ENCODE results near the gene LAGE3. TPM values are rescaled to one million over a fixed set of nuclear protein-coding genes. Genes with fewer than 3 reads are reported as not detected.
A peak's percentile ranks its signal among the peaks of the same experiment; 100 is the strongest.

Gene LAGE3
- total and polyA plus RNA-seq, 7 donors: 10.7 to 64.8 (median 24.1) TPM

DNA sequence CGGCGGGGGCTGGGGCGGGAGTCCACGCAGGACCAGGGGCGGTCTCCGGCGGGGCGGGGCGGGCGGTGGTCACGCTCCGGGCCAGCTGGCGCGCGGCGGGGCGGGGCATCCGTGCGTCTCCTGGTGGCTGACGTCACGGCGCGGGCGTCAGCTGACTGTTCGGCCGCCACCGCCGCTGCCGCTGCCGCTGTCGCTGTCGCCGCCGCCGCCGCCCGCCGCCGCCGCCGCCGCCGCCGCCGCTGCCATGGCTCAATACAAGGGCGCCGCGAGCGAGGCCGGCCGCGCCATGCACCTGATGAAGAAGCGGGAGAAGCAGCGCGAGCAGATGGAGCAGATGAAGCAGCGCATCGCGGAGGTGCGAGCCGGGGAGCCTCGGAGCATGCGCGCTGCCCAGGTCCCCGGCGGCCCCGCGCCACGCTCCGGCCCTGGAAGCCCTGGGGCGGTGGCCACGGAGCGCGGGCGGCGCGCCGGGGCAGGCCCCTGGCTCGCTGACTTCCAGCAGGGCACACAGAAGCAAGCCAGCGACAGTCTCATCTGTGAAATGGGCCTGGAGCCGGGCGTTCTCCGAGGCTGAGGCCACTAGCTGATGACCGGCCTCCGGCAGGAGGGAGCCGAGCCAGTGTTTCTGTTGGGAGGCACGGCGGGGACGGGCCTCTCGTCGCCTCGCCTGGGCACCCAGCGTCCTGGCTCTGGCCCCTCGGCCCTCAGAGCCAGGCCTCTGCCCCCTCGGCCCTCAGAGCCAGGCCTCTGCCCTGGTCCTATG, 34.9 kb downstream of the LAGE3 start, which contains the start of gene FAM50A:
Gene FAM50A, plus strand, starts transcription at position 150 of the 763 bp plus-strand sequence. Its CDS starts 95 bp downstream, at position 245.
- Histone ChIP-seq H3K4me1 (peaks cover 10% of the 10 kb centered on the region), H3K4me3 (peak within 1 kb of the TSS; percentile 69), H3K36me3 (ENCODE audit: insufficient read depth in 1 of 2, low read depth in 1 of 2) (peaks cover 4 to 58% of the 10 kb centered on the region in 2 donors), H3K27me3 (ENCODE audit: insufficient read depth in 3 of 3, low read length in 2 of 3) (no peaks in the 10 kb centered on the region), H3K9me3 (no peaks in the 10 kb centered on the region), H3K27ac (peak within 1 kb of the TSS; percentile 86)
- TF ChIP-seq, protein P1, sequence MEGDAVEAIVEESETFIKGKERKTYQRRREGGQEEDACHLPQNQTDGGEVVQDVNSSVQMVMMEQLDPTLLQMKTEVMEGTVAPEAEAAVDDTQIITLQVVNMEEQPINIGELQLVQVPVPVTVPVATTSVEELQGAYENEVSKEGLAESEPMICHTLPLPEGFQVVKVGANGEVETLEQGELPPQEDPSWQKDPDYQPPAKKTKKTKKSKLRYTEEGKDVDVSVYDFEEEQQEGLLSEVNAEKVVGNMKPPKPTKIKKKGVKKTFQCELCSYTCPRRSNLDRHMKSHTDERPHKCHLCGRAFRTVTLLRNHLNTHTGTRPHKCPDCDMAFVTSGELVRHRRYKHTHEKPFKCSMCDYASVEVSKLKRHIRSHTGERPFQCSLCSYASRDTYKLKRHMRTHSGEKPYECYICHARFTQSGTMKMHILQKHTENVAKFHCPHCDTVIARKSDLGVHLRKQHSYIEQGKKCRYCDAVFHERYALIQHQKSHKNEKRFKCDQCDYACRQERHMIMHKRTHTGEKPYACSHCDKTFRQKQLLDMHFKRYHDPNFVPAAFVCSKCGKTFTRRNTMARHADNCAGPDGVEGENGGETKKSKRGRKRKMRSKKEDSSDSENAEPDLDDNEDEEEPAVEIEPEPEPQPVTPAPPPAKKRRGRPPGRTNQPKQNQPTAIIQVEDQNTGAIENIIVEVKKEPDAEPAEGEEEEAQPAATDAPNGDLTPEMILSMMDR (IDR thresholded peaks at IDR 0.05): peak; percentile 4
- intact Hi-C loops (cut with DNase I): no loop called here
- DNase-seq (peak; percentile 87 to 89), ATAC-seq (peak; percentile 87 to 96 (median 92))
- WGBS, 3 donors: 0 to 22% (median 5%) methylated on average over 12 to 91 of the region's 94 CpGs

DNA sequence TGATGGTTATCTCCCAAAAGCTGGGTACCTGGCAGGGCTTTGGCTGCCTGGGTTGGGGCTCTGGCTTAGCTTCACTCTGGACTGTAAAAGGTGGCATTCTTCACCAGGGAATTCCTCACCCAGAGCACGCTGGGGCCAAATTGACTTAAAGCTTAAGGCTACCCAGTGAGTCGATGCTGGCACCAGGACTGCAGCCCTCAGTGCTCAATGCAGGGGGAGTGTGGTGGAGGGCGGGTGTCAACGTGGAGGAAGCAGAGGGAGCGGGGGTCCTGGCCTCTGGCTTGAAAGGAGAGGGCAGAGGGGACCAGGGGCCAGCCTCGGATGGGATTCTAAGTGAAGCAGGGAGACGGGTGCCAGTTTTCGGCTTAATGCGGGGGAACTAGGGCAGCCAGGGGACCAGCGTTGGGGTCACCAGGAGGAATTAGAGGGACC, 35.6 kb downstream of the LAGE3 start:
- Histone ChIP-seq H3K27ac (peak overlapping the region; percentile 86), H3K36me3 (ENCODE audit: insufficient read depth in 1 of 2, low read depth in 1 of 2) (peaks cover 2 to 51% of the 10 kb centered on the region in 2 donors), H3K27me3 (ENCODE audit: insufficient read depth in 3 of 3, low read length in 2 of 3) (no peaks in the 10 kb centered on the region), H3K4me1 (peaks cover 10% of the 10 kb centered on the region), H3K9me3 (no peaks in the 10 kb centered on the region), H3K4me3 (peak overlapping the region; percentile 69)
- WGBS, 3 donors: 10 to 30% (median 18%) methylated on average over 8 to 10 of the region's 10 CpGs
- intact Hi-C loops (cut with DNase I): no loop called here
- TF ChIP-seq, protein P1 (IDR thresholded peaks at IDR 0.05): no peak
- DNase-seq (no peak), ATAC-seq (peak; percentile 14 to 38 (median 18))

DNA sequence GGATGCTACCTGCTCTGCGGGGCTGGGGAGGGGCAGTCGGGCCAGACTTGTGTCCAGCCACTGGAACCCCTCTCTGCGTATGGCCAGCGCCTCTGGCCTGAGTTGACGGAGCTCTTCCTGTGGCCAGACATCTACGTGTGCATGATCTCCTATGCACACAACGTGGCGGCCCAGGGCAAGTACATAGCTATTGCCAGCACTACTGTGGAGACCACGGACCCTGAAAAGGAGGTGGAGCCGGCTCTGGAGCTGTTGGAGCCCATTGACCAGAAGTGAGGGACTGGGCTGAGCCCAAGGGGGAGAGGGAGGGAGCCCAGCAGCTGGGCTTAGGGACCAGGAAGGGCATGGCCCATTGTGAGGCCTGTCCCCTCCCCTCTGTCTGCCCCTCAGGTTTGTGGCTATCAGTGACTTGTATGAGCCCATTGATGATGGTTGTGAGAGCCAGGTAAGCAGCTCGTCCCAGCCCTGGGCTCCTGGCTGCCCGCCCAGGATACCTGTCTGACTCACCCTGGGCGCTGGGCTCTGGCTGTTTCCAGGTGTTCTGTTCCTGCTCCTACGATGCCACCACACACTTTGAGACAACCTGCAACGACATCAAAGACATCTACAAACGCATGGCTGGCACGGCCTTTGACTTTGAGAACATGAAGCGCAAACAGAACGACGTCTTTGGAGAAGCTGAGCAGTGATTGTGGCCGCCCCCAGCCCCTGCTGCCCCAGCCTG, 36.9 kb downstream of the LAGE3 start:
- DNase-seq (no peak), ATAC-seq (no peak)
- H3K27ac ChIP-seq: no peak overlapping the region
- H3K9me3 ChIP-seq: no peaks in the 10 kb centered on the region
- intact Hi-C loops (cut with DNase I): no loop called here
- TF ChIP-seq, protein P1 (IDR thresholded peaks at IDR 0.05): no peak
- no peaks in the 10 kb centered on the region for H3K27me3 ChIP-seq (ENCODE audit: insufficient read depth in 3 of 3, low read length in 2 of 3)
- H3K4me3 ChIP-seq: no peak overlapping the region
- WGBS, 3 donors: 79 to 81% (median 81%) methylated on average over 21 of the region's 21 CpGs
- peaks cover 2 to 38% of the 10 kb centered on the region in 2 donors for H3K36me3 ChIP-seq (ENCODE audit: insufficient read depth in 1 of 2, low read depth in 1 of 2)
- peaks cover 10% of the 10 kb centered on the region for H3K4me1 ChIP-seq

DNA sequence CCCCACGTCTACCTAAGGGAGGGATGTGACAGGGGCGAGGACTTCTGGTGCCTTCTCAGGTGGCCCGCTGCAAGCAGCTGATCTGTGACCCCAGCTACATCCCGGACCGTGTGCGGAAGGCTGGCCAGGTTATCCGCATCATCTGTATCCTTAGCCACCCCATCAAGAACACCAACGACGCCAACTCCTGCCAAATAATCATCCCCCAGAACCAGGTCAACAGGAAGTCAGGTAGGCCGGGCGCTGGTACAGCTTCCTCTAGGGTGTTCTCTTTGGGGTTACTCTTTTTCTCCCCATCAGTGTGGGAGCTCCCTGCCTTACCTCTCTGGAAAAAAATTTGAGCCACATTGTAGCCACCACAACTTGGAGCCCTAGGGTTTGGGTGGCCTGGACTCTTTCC, 37.5 kb downstream of the LAGE3 start:
- intact Hi-C loops (cut with DNase I): no loop called here
- no peak overlapping the region for H3K4me3 ChIP-seq
- H3K36me3 ChIP-seq (ENCODE audit: insufficient read depth in 1 of 2, low read depth in 1 of 2): peaks cover 2 to 32% of the 10 kb centered on the region in 2 donors
- DNase-seq (no peak), ATAC-seq (no peak)
- TF ChIP-seq, protein P1 (IDR thresholded peaks at IDR 0.05): no peak
- no peaks in the 10 kb centered on the region for H3K27me3 ChIP-seq (ENCODE audit: insufficient read depth in 3 of 3, low read length in 2 of 3)
- no peaks in the 10 kb centered on the region for H3K9me3 ChIP-seq
- H3K27ac ChIP-seq: no peak overlapping the region
- WGBS, 3 donors: 86 to 88% (median 88%) methylated on average over 9 to 11 of the region's 11 CpGs
- H3K4me1 ChIP-seq: peaks cover 10% of the 10 kb centered on the region

All from psoas muscle (tissue), 8 donors.